Measurements from ENCODE around the gene EEF1G. TPM values are rescaled to one million over a fixed set of nuclear protein-coding genes. Genes with fewer than 3 reads are reported as not detected.

EEF1G gene
- total RNA-seq, 1 donor from 2014 or later = 1,017 TPM

DNA sequence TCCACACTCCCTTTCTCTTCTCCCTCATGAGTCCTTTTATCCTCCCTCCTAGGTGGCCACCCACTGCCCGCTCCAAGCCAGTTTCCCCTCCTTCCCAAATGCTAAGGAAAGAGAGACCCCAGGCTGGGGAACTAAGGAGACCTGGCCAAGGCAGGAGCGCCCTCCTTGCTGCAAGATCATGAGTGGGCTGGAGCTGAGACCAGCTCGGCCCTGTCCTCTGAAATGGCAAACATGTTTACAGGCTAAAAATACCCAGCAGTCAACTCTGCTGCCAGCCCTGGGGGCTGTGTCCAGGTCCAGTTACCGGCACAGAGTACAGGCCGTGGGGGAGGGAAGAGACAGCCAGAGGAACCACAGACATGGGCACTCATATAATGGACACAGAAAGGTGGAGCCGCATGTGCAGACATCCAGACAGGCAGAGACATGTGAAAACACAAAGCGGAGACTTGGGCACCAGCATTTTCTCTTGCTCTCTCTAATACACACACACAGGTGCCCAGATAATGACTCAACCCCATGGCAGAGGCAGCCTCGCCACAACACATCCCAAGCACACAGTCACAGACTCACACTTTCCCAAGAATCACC, 25.9 kb downstream of the EEF1G start:
- Mint-ChIP-seq H3K4me1 (ENCODE audit: low read depth) (peaks cover 55% of the 10 kb centered on the region), H3K9me3 (ENCODE audit: low read depth) (no peaks in the 10 kb centered on the region), H3K27me3 (ENCODE audit: low read depth) (no peaks in the 10 kb centered on the region), H3K36me3 (ENCODE audit: low read depth) (no peaks in the 10 kb centered on the region), H3K4me3 (ENCODE audit: unreplicated experiment) (peak overlapping the region; percentile 79), H3K27ac (ENCODE audit: unreplicated experiment) (peak overlapping the region; percentile 78)
- peak; percentile 46 for DNase-seq (ENCODE audit: low spot score)
- TF ChIP-seq, protein P1, sequence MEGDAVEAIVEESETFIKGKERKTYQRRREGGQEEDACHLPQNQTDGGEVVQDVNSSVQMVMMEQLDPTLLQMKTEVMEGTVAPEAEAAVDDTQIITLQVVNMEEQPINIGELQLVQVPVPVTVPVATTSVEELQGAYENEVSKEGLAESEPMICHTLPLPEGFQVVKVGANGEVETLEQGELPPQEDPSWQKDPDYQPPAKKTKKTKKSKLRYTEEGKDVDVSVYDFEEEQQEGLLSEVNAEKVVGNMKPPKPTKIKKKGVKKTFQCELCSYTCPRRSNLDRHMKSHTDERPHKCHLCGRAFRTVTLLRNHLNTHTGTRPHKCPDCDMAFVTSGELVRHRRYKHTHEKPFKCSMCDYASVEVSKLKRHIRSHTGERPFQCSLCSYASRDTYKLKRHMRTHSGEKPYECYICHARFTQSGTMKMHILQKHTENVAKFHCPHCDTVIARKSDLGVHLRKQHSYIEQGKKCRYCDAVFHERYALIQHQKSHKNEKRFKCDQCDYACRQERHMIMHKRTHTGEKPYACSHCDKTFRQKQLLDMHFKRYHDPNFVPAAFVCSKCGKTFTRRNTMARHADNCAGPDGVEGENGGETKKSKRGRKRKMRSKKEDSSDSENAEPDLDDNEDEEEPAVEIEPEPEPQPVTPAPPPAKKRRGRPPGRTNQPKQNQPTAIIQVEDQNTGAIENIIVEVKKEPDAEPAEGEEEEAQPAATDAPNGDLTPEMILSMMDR (IDR thresholded peaks at IDR 0.05) = no peak

DNA sequence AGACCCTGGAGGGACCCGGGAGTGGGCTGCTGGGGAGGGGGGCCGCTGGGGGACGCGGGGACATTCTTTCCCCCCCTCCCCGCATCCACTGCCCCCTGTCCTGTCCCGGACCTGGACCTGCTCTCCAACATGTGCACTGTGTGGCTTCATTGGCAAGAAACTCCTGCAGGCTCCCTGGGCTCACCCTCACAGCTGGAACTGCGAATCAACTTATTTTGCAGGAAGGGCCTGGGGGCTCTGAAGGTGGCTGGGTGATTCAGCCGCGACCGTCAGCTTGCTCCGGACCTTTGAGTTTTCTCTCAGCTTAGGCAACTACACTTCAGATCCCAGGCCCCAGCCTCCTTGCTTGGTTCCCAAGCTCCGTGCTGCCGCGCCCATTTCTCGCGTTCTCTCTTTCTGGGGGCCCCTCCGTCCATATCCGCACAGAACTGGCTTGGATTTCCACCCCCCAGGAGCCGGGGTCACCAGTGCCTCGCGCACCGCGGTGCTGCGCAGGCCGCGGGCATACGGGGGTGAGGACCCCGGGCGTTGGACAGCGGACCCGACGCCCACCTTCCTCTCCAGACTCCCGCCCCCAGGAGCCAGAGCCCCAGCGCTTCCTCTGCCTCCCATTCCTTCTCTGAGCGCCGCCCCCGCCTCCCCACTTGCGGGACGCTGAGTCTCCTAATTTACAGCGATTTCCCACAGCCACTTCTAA, 26.6 kb downstream of the EEF1G start:
- Mint-ChIP-seq H3K27ac (ENCODE audit: unreplicated experiment) (peak overlapping the region; percentile 78), H3K4me3 (ENCODE audit: unreplicated experiment) (peak overlapping the region; percentile 79), H3K27me3 (ENCODE audit: low read depth) (no peaks in the 10 kb centered on the region), H3K36me3 (ENCODE audit: low read depth) (no peaks in the 10 kb centered on the region), H3K4me1 (ENCODE audit: low read depth) (peaks cover 55% of the 10 kb centered on the region), H3K9me3 (ENCODE audit: low read depth) (no peaks in the 10 kb centered on the region)
- TF ChIP-seq, protein P1 (IDR thresholded peaks at IDR 0.05) = no peak
- no peak for DNase-seq (ENCODE audit: low spot score)

DNA sequence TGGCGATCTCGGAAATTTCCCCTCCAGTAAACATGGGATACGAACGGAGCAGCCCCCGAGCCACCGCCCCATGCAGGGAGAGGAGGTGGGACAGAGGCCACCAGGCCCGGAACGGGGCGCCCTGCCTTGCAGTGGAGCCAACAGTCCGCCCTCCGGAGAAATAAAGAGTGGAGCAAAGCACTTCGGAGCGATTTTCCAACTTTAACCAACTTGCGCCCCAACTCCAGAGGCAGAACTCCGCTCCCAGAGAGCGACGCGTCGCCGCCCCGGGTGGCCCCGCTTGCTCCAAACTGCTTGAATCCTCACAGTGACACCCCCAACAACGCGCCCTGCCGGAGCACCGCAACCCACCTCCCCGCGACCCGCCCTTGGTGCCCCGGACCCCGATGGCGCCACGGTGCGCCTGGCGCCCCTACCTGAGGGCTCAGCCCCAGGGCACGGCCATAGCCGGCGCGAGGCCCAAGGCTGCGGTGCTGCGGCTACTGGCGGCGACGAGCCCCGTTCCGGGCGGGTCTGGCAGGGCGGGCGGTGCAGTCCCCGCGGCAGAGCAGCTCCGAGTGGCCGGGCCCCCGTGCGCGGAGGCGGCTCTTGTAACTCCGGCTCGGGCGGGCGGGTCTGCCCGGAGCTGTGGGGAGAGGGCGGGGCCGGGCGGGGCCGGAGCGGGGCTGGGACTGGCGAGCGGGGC, 27.3 kb downstream of the EEF1G start, which contains the start of gene AHNAK:
TSS of gene AHNAK (minus strand) at position 563 of the 685 bp plus-strand sequence. CDS start 10,708 bp downstream, outside the sequence.
- peak; percentile 94 for DNase-seq (ENCODE audit: low spot score)
- Mint-ChIP-seq H3K27ac (ENCODE audit: unreplicated experiment) (peak within 1 kb of the TSS; percentile 95), H3K9me3 (ENCODE audit: low read depth) (no peaks in the 10 kb centered on the region), H3K4me1 (ENCODE audit: low read depth) (peaks cover 55% of the 10 kb centered on the region), H3K36me3 (ENCODE audit: low read depth) (no peaks in the 10 kb centered on the region), H3K27me3 (ENCODE audit: low read depth) (no peaks in the 10 kb centered on the region), H3K4me3 (ENCODE audit: unreplicated experiment) (peak within 1 kb of the TSS; percentile 92)
- TF ChIP-seq, protein P1 (IDR thresholded peaks at IDR 0.05) = peak; percentile 2

DNA sequence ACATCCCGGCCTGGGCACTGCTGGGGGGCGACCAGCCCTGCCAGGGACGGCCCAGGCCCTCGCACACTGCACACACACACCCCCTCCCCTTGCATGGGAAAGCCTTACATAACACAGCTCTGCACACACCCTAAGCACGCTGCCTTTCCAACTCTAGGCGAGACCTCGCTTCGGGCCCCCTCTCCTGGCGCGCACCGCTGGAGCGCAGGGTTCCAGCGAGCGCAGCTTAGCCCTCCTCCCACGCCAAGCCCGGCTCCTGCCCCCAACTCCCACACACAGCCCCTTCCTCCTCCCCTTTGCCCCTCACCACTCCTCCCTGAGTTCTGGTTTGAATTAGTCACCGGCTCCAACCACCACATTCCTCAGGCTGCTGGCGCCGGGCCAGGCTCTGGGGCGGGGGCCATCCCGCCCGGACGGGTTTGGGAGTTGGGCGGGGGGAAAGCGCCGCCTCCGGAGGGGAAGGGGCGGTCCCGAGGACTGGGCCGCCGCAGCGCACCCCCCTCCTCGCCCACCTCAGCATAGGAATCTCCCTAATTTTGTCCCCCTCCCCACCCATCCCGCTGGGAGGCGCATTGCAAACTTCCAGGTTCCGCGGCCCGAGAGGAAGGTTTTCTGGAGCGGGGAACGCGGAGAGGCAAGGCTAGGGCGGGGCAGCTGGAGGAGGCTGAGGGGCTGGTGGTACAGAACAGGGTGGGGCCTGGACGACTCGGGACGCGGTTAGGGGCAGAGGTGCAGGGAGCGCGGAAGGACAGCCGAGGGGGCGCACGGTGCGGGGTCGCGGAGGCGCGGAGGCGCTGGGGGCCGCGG, 28.1 kb downstream of the EEF1G start:
- TF ChIP-seq, protein P1 (IDR thresholded peaks at IDR 0.05) = peak; percentile 48
- H3K4me1 Mint-ChIP-seq (ENCODE audit: low read depth) = peaks cover 61% of the 10 kb centered on the region
- H3K4me3 Mint-ChIP-seq (ENCODE audit: unreplicated experiment) = peak overlapping the region; percentile 92
- H3K9me3 Mint-ChIP-seq (ENCODE audit: low read depth) = no peaks in the 10 kb centered on the region
- H3K27ac Mint-ChIP-seq (ENCODE audit: unreplicated experiment) = peak overlapping the region; percentile 95
- peak; percentile 94 for DNase-seq (ENCODE audit: low spot score)
- H3K36me3 Mint-ChIP-seq (ENCODE audit: low read depth) = no peaks in the 10 kb centered on the region
- no peaks in the 10 kb centered on the region for H3K27me3 Mint-ChIP-seq (ENCODE audit: low read depth)
